TTC549 (cell line): ENCODE results near the gene INS.
A peak's percentile ranks its signal among the peaks of the same experiment; 100 is the strongest.

Experiments
- FAIRE-seq: peaks from 2 replicates; lab custom pipeline; 2012; peaks lifted over from hg19 to GRCh38; lab: Jason Lieb, UNC

Gene INS

DNA sequence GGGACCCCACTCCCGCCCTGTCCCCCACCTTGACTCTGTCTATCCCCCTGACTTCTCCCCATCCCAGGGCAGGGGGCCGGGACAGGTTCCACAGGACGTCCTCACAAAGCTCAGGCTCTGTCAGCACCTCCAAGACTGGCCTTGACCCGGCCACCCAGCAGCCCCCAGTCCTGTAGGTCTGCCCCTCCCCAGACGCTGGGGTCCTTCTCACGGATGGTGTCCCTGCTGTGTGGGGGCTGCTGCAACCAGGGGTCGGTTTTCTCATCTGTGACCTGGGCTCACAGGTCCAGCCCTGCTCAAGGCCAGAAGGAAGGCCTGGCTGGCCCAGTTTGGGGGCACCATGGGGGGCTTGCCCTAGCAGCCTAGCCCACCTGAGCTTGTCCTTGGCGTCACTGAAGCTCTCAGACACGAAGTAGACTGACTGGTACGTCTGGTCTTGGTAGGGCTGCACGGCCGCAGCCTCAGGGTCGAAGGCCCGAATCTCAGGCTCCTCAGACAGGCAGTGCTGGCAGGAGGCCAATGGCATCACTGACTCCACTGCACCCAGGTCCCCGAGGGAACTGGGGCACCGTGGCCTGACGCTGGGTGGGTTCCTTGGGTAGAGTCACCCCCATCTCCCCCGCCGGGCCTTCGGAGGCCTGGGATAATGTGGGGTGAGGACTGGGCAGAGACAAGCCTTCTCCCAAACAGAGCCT lies 4.0 kb upstream of the INS start:
- no peak for FAIRE-seq

DNA sequence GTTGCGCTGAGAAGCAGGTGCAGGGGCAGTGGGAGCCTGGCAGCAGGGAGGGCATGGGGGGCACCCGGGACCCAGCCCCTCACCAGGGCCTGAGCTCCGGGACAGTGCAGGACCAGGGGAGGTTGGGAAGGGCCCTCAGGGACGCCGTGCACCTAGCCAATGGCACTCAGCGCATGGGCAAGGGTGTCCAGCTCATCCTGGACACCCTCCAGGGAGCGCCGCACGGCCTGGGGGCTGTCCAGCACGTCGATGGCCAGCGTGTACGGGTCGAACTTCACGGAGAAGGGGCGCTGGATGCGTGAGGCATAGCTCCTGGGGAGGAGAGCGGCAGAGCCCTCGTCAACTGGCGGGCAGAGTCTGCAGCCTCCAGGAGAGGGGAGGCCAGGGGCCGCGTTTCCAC lies 3.1 kb upstream of the INS start:
- FAIRE-seq: no peak

DNA sequence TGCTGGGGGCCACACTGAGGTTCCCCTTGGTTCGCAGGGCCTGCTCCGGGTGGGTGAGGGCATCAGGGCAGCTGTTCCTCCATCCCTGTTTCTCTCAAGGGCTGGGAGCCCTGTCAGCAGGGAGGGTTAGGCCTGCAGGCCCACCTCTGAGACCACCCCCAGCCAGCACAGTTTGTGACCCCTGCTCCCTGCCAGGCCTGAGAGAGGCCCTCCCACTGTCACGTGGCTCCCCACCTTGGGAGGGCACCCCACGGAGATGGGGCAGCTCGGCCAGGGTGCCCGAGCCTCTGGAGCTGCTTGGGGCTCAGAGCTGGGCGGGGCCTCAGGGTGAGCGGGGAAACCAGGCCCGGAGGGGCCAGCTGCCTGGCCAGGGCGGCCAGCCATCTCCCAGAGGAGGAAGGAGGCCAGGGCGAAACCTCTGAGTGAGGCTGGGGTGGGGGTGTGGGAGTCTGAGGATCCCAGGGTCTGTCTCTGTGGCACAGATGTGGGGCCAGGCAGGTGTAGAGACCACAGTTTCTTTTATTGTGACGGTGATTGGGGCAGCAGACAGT lies 2.5 kb upstream of the INS start:
- no peak for FAIRE-seq

DNA sequence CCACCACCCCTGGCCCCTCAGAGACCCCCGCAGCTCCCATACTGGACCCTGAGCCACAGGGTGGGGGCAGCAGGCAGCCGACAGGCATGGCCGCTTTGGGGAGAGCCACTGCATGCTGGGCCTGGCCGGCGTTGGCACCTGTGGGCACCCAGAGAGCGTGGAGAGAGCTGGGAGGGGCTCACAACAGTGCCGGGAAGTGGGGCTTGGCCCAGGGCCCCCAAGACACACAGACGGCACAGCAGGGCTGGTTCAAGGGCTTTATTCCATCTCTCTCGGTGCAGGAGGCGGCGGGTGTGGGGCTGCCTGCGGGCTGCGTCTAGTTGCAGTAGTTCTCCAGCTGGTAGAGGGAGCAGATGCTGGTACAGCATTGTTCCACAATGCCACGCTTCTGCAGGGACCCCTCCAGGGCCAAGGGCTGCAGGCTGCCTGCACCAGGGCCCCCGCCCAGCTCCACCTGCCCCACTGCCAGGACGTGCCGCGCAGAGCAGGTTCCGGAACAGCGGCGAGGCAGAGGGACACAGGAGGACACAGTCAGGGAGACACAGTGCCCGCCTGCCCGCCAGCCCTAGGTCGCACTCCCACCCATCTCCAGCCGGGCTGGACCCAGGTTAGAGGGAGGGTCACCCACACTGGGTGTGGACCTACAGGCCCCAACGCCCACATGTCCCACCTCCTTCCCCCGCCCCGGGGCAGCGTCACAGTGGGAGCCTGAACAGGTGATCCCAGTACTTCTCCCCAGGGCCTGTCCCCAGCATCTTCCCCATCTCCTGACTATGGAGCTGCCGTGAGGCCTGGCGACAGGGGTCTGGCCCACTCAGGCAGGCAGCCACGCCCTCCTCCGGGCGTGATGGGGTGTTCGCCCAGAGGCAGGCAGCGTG lies 1.2 kb downstream of the INS start:
- FAIRE-seq: no peak

DNA sequence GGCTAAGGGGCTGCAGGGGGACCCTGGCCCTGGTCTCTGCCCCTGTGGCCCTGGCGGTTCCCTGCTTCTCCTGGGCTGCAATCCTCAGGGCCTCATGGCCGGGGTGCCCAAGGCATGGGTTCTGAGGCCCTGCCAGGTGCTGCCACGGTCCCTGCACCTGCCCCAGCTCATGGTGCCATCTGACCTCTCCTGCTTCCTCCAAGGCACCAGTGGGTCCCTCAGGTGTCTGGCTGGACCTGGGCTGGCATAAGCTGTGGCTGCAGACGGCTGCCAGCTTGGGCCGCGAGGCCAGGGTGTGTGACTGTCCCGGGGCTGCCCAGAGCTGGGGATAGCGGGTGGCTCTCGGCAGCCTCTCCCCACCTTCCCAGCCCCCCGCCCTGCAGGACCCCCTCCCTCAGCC lies 2.0 kb downstream of the INS start:
- FAIRE-seq: no peak

DNA sequence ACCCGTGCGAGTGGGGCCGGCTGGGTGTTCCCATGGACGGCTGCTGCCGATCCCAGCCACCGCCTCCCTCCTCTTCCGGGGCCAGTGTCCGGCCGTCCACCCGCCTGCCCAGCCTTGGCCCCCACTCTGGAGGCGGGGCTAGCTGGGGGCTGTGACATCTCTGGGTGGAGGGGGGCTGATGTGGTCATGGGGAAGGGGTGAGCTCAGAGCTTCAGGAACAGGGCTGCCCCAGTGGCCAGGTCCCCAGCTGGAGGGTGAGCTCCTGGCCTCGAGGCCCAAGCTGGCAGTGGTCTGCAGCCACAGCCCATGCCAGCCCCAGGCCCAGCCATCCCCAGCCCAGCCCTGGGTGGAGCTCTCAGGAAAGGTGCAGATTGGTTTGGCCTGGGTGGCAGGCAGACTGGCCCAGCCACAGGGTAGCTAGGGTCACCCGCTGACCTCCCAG lies 2.7 kb downstream of the INS start:
- FAIRE-seq: no peak

DNA sequence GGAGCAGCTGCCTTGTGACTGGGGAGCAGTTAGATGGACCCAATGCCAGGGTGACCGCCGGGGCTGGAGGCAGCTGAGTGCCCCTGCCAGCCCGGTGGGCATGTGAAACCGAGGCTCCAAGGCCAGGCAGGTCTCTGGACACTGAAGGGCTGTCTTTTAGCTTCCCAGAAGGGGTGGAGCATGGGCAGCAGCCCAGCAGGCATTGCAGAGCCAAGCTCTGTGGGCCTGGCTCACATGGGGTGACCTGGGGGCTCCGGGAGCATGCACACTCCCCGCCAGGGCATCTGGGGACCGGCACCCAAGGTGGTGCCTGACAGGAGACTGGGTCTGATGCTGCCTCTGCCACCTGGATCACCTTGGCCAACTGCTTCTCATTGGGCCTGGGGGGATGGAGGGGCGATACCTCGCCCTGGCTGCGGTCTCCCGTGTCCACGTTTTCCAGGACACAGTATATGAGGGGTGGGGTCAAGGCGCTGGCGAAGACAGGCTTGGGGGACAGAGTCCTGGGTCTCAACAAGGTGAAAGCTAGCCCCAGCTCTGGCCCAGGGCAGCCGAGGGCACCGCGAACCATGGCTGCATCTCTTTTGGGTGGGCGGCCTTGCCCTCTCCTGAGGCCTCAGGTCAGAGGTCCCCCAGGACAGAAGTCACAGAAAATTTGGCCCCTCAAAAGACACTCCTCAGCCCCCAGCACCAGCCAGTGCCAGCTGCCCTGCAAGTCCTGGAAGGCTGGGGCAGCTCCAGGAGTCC lies 3.5 kb downstream of the INS start:
- FAIRE-seq: no peak

DNA sequence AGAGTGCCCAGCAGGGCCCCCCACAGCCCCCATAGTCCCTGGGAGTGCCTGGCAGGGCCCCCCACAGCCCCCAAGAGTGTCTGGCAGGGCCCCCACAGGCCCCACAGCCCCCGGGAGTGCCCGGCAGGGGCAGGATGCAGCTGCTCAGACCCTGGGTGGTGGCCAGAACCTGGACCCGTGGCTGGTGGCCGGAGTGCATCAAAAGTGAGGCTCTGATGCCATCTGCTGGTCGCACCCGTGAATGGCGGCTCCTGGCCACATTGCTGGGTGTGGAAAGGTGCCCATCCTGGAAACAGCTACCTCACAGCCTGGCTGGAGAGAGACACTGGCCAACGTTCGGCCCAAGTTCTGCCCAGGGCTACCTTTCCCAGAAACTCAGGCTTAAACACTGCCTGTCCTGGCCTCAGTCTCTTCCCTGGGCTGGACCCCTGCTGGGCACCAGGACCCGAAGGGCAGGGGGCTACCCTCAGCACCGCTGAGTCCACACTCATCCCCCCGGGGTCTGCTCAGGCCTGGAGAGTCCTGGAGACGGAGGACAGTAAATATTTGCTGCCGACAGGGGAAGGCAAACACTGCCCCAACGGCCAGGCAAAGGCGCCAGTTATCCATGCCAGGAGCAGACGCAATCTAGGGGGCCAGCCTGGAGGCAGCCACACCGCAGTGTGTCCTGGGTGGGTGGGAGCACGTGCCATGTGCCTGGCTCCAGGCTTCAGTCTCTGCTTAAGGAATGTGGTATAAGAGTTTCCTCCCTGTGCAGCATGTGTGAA lies 4.4 kb downstream of the INS start:
- no peak for FAIRE-seq

DNA sequence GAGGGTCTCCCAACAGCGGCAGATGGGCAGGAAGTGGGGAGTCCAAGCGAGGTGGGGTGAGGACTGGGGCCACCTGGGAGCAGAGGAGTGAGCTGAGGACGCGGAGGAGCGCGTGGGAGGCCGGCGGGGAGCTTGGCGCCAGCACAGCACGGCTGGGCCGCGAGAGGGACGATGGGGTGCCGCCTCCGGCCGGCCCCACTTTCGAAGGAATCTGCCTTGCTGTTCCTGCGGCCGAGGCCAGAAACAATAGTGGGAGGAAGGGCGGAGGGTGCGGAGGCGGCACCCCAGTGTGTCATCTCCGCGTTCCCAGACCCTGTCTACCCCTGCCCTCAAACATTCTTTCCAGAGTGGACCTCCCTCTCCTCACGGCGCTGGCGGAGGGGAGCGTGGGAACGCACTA lies 5.5 kb downstream of the INS start:
- FAIRE-seq: no peak

DNA sequence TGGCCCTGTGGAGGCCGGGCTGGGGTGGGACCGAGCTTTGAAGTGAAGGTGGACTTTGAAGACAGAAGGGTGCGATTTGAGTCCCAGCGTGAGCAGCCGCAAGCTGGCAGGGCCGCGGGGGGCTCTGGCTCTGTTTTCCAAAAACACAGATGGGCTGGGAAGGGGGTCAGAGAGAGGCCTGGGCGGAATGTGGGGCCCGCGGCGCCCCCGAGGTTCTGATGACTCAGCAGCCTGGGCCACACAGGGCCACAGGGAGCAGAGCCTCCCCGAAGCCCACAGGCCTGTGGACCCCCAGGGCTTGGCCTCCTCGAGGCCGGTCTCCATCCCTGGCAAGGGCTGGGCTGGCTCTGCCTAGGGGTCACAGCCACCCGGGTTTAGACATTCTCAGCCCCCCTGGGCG lies 6.1 kb downstream of the INS start:
- no peak for FAIRE-seq

DNA sequence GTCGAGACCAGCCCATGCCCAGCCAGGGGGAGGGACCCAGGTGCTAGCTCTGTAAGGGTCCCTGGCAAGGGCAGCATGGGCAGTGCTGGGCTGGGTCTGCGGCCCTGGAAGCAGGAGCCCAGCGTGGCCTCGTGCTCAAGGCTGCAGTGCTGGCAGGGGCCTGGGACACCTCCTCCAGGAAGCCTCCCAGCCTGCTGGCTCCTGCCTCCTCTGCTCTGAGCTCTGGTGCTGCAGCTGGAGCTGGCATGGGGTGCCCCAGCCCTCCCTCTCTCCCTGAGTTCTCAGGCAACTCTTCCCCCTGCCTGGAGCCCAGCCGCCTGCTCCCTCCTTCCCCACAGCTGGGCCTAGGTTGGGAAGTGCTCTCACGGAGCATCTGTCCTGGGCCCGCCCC lies 6.8 kb downstream of the INS start:
- no peak for FAIRE-seq

DNA sequence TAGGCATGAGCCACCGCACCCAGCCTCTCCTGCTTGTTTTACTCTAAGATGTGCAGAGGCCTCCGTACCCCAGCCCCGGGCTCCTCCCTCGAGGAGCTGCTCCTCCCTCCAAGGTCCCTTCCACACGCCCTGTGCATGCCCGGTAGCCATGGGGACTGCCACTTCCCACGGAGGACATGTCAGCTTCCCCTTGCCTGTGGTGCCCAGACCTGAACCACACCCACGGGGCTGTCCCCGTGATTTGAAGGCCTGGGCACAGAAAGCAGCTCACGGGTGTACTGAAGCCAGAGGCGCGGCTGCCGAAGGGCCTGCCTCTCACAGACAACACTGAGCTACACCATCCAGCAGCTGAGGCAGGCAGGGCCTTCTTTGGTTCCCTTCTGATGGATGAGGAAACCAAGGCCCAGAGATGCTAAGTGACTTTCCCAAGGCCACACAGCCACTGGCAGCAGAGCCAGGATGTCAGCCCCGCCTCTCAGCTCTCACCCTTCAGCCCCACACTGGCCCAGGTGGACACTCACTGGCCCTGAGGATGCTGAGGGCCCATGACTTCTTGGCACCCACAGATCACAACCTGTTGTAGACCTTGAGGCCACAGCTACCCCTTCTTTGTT lies 7.3 kb downstream of the INS start:
- no peak for FAIRE-seq

DNA sequence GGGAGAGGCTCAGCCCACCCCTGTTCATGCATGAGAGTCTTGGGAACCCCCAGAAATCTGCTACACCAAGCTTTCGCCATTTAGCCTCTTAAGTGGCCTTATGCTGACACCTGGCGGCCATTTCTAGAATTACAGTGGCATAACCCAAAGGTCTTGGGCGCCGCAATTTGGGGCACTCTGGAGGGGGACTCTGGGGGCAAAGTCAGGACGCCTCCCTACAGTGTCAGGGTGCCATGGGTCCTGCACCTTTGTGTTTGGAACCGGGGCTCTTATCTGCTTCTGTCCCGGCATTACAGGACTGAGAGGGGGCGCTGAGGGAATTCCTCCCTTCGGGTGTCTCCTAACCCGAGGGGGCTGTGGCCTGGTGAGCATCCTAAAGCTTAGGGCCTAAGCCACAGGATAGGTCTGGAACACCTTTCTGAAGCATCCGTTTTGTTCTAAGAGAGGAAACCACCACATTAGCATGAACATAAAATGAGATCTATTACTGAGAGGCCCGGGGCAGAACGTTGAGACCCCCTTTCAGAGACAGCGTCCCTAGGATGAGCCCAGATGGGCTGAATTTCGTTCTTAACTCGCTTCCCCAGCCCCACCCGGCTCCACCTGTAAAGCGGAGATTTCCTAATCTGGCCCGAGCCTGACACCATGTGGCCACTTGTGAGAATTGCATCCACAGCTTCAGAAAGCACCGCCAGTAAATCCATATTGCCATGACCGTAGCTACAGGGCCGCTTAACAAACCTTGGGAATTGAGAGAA lies 9.3 kb downstream of the INS start:
- peak; percentile 76 for FAIRE-seq

DNA sequence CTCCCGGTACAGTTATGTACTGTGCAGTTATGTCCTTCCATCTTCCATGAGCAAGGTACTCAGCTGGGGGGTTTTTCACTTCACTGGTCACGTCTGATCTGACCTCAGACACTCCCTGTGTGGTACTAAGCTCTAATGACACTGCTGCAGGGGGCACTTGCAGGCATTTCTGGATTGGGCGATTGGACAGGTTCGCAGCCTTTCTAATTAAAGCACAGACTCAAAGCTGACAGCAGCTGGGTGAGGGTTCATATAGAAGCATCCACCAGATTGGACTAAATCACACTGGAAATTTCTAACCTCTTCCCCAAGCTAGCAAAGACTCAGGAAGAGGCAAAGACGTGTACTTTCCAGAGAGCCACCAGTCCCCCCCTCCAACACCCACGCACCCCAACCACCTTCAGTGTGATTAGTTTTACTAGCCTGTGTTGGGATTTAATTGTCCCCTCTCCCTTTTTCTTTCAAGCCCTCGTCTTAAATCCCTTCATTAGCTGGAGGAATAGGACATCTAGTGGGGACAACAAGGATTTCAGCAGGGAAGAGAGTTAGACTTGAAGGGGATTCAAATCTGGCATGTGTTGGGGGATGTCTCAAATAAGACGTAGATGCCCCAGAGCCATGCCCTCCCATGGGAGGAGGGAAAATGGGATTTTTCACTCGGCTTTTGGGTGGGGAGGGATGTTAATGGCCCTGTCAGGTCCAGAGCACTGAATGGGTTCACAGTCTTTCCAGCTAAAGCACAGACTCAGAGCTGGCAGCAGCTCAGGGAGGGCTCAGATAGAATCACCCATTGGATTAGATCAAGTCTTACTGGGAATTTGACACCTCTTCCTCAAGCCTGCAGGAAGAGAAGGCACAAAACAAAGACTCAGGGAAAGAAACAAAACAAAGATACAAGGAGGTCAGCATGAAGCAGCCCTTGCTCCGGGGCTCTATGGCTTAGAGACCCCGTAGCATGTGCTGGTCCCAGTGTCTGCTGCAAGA lies 10.9 kb downstream of the INS start:
- peak; percentile 68 for FAIRE-seq

DNA sequence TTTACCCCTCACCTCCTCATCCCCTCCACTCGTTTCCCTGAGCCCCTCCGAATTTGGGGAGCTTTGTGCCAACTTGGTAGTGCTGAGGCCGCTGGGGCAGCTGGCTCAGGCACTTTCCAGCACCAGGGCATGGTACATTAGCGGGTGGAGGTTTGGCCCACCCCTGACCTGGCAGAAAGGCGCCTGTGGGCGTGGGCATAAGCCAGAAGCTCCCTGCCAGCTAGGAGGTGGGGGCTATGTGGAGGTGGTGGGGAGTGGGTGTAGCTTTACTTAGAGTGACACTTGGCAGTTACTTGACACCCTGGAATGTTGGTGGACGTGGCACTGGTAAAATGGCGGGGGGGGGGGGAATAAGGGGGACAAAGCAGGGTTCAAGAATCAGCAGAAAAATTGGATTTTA lies 11.5 kb downstream of the INS start:
- no peak for FAIRE-seq

DNA sequence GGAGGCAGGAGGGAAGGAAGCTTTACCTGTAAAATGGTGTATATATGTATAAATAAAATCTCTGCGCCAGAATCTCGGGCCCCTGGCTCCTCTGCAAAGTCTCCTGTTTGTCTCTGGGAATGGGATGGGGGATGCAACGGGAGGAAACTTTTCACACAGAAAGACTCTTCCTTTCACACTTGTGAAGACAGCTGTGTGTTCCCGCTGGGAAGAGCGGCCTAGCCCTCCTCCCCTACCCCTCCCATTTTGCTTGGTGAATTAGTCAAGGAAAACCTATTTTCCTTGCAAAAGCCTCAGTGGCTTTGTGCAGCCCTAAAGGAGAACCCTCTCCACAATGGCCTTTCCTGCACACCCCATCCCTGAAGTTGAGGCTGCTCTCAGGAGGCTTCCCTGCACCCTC lies 12.4 kb downstream of the INS start:
- no peak for FAIRE-seq

DNA sequence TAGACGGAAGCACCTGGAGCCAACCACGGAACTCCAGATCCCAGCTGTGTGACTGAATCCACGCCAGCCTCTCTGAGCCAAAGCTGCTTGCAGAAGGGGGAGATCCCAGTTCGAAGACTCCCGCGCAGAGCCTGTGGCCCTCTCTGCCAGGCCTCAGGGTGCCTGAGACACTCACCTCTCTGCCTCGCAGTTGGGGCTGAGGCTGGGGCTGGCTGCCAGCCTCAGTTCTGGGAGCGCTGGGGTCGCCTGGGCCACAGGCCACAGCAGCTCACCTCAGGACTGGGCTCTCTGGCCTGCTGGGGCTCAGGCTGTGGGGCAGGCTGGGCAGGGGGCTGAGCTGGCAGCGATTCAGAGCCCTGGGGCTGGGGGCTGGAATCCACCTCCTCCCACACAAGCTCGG lies 13.6 kb downstream of the INS start:
- no peak for FAIRE-seq

DNA sequence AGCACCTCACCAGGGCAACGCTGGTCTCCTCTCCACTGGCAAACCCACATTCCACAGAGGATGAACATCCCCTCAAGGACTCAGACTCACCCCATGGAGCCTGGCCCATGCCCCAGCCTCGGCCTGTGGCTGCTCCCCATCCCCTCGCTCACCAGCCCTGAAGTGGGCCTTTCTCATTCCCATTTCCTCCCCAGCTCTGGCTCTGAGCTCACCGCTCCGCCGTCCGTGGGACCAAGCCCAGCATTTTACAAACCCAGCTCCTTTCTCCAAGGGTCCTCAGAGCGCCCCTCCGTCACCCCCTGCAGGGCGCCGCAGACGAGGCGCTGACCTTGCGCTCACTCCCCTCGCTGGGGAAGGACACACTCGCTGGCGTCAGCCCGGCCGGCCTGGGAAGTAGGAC lies 15.0 kb downstream of the INS start:
- FAIRE-seq: no peak

DNA sequence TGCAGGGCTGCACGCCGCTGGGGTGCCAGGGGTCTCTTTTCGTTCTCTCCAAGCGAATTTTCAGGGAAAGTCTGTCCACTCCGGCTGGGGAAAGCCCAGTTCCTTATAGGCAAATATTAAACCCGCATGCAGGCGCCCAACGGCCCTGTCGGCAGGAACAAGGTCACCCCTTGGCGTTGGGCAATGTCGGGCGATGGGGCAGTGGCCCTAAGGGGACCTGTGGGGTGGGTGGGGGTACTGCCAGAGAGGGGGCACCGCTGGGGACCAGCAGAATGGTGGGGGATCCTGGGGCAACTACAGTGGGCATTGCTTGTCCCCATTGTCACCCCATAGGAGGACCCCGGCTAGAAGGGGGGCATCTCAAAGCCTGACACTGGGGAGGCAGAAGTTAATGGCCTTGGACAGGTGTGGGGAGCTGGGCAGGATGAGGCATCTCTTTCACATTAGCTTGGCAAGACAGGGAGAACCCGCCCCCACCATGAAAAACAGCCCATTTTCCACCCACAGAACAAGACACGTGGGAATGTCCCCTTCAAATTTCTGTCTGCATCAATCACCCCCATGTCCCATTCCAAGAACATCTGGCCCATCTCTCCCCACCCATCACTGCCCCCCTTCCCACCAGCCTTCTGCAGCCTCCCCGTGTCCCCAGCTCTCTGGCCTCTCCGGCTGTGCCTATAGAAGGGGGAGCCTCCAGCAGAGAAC lies 16.3 kb downstream of the INS start:
- FAIRE-seq: no peak
